Esophagus mucosa (tissue), 1 donor: ENCODE measurements around the gene TMEM266. TPM values are rescaled to one million over a fixed set of nuclear protein-coding genes. Genes with fewer than 3 reads are reported as not detected.
A peak's percentile ranks its signal among the peaks of the same experiment; 100 is the strongest.

Experiments
- ATAC-seq: fragments of 200-7000 bp; cut with Tn5 transposase; one replicate; pipeline ENCODE4 v1.9.1; 2020
- total RNA-seq: library from RNA; stranded (reverse); gene quantifications from one replicate; pipeline ENCODE4 v1.2.4, GENCODE V29; 2023
- donor health status: DM: yes; HTN: yes; CAD: no.

TMEM266 gene
- total RNA-seq, 1 donor from 2014 or later: 0.08 TPM

- no peak for ATAC-seq
These were observed 129.3 kb downstream of the TMEM266 start for GRCh38 chr15:76189106-76189505.

- no peak for ATAC-seq
These were observed 130.3 kb downstream of the TMEM266 start for GRCh38 chr15:76190070-76190564.

GRCh38 chr15:76190751-76191538, 131.2 kb downstream of the TMEM266 start:
- peak; percentile 73 for ATAC-seq

- ATAC-seq: no peak
These were observed 131.9 kb downstream of the TMEM266 start for GRCh38 chr15:76191539-76192244.

- no peak for ATAC-seq
These were observed 132.9 kb downstream of the TMEM266 start for GRCh38 chr15:76192715-76193114.

GRCh38 chr15:76193934-76194333, 134.1 kb downstream of the TMEM266 start:
- no peak for ATAC-seq

GRCh38 chr15:76195506-76196268, 135.9 kb downstream of the TMEM266 start:
- no peak for ATAC-seq

GRCh38 chr15:76196269-76197231, 136.8 kb downstream of the TMEM266 start:
- ATAC-seq: peak; percentile 87

GRCh38 chr15:76197703-76198455, 138.1 kb downstream of the TMEM266 start:
- ATAC-seq: peak; percentile 81

GRCh38 chr15:76198456-76199105, 138.8 kb downstream of the TMEM266 start:
- no peak for ATAC-seq

- ATAC-seq: no peak
These were observed 139.6 kb downstream of the TMEM266 start for GRCh38 chr15:76199106-76200082.

GRCh38 chr15:76200083-76200465, 140.3 kb downstream of the TMEM266 start:
- ATAC-seq: no peak

GRCh38 chr15:76200641-76201105, 140.9 kb downstream of the TMEM266 start:
- no peak for ATAC-seq

GRCh38 chr15:76201536-76202255, 141.9 kb downstream of the TMEM266 start:
- ATAC-seq: no peak

GRCh38 chr15:76203346-76204108, 143.7 kb downstream of the TMEM266 start:
- ATAC-seq: no peak

- ATAC-seq: no peak
These were observed 144.5 kb downstream of the TMEM266 start for GRCh38 chr15:76204109-76204845.

GRCh38 chr15:76204916-76205460, 145.2 kb downstream of the TMEM266 start:
- no peak for ATAC-seq
